Prostate gland (tissue), 2 donors: ENCODE measurements around the gene N4BP2.

ENCODE experiments used
- CTCF ChIP-seq, 4 experiments: fragments of 200-600 bp in 2 of 4; fragments of 450-650 bp in 2 of 4; sonication (generic) in 2 of 4; IDR thresholded peaks; 1 replicate in 3 of 4; 2 replicates in 1 of 4; pipeline ENCODE4 v1.5.1; 2016 to 2019; ENCODE audit warnings: antibody characterized with exemption in 4 of 4, mild to moderate bottlenecking in 2 of 4, moderate library complexity in 2 of 4
- POLR2A ChIP-seq: fragments of 450-650 bp; IDR thresholded peaks from one replicate; pipeline ENCODE4 v1.6.1; 2016; ENCODE audit warnings: antibody characterized with exemption, mild to moderate bottlenecking

GRCh38 chr4:40112027-40112792 is 55.6 kb downstream of the N4BP2 start:
- TF ChIP-seq CTCF (IDR thresholded peaks at IDR 0.05) = no peak
- TF ChIP-seq POLR2A = no peak
